Glomerular visceral epithelial cell (primary cell): ENCODE results near the gene HSD17B2.

Source experiments
- DNase-seq: peaks from one replicate; pipeline ENCODE4 v3.0.0-alpha.2; 2016; ENCODE audit errors: extremely low spot score

The HSD17B2 gene

GRCh38 chr16:82019535-82019934, 15.5 kb upstream of the HSD17B2 start:
- DNase-seq = no peak

GRCh38 chr16:82020051-82020450, 15.0 kb upstream of the HSD17B2 start:
- no peak for DNase-seq

GRCh38 chr16:82023206-82023605, 11.8 kb upstream of the HSD17B2 start:
- no peak for DNase-seq

- DNase-seq = no peak
These were observed 10.7 kb upstream of the HSD17B2 start for GRCh38 chr16:82024316-82024715.

GRCh38 chr16:82024883-82025282, 10.2 kb upstream of the HSD17B2 start:
- no peak for DNase-seq

- DNase-seq = no peak
These were observed 7.4 kb upstream of the HSD17B2 start for GRCh38 chr16:82027629-82028064.

GRCh38 chr16:82031116-82032084, 3.7 kb upstream of the HSD17B2 start:
- peak; percentile 54 for DNase-seq

GRCh38 chr16:82033006-82033405, 2.0 kb upstream of the HSD17B2 start:
- no peak for DNase-seq

- DNase-seq = no peak
These were observed 1.3 kb upstream of the HSD17B2 start for GRCh38 chr16:82033683-82034300.

GRCh38 chr16:82037251-82037650, 2.2 kb downstream of the HSD17B2 start:
- DNase-seq = no peak

- no peak for DNase-seq
These were observed 2.6 kb downstream of the HSD17B2 start for GRCh38 chr16:82037666-82038065.

GRCh38 chr16:82040296-82040695, 5.2 kb downstream of the HSD17B2 start:
- DNase-seq = no peak

- no peak for DNase-seq
These were observed 6.5 kb downstream of the HSD17B2 start for GRCh38 chr16:82041542-82041941.

- no peak for DNase-seq
These were observed 7.1 kb downstream of the HSD17B2 start for GRCh38 chr16:82042144-82042543.

GRCh38 chr16:82042846-82043245, 7.8 kb downstream of the HSD17B2 start:
- DNase-seq = no peak

GRCh38 chr16:82043680-82044584, 8.9 kb downstream of the HSD17B2 start:
- peak; percentile 64 for DNase-seq

GRCh38 chr16:82044585-82044911, 9.5 kb downstream of the HSD17B2 start:
- DNase-seq = peak; percentile 6

GRCh38 chr16:82045465-82045864, 10.4 kb downstream of the HSD17B2 start:
- no peak for DNase-seq

- no peak for DNase-seq
These were observed 11.5 kb downstream of the HSD17B2 start for GRCh38 chr16:82046541-82046940.

GRCh38 chr16:82046941-82047340, 11.9 kb downstream of the HSD17B2 start:
- DNase-seq = no peak

- DNase-seq = no peak
These were observed 12.3 kb downstream of the HSD17B2 start for GRCh38 chr16:82047374-82047773.

- no peak for DNase-seq
These were observed 12.7 kb downstream of the HSD17B2 start for GRCh38 chr16:82047787-82048186.
